HepG2 (cell line): ENCODE data around the gene SLC26A9. TPM values are rescaled to one million over a fixed set of nuclear protein-coding genes. Genes with fewer than 3 reads are reported as not detected.

Experiments
- AHR ChIP-seq: IDR thresholded peaks from 2 replicates; pipeline ENCODE4 v1.6.1; 2018; ENCODE audit warnings: missing genetic modification reagents, missing compliant biosample characterization
- BHLHE40 ChIP-seq: IDR thresholded peaks from 2 replicates; pipeline ENCODE4 v1.6.1; 2011; ENCODE audit warnings: low read length, improper control_type of control experiment
- CTCF ChIP-seq: sonication (generic); formaldehyde crosslinking; IDR thresholded peaks from 2 replicates; pipeline ENCODE4 v1.5.0; 2020; ENCODE audit warnings: mild to moderate bottlenecking, missing genetic modification reagents, moderate library complexity
- ETV6 ChIP-seq: sonication (generic); formaldehyde crosslinking; conservative IDR thresholded peaks from 2 replicates; pipeline ENCODE4 v1.4.0; 2020; ENCODE audit warnings: missing genetic modification reagents
- FOXA3 ChIP-seq: IDR thresholded peaks from 2 replicates; pipeline ENCODE4 v1.6.1; 2016; ENCODE audit warnings: missing genetic modification reagents, missing compliant biosample characterization
- FOXP1 ChIP-seq, 2 experiments: fragments of 450-650 bp in 1 of 2; IDR thresholded peaks; 2 replicates each; pipeline ENCODE4 v1.6.1; 2017 to 2018; ENCODE audit warnings: antibody characterized with exemption in 1 of 2
- GFI1 ChIP-seq: sonication (generic); formaldehyde crosslinking; IDR thresholded peaks from 2 replicates; pipeline ENCODE4 v1.5.0; 2020; ENCODE audit warnings: missing genetic modification reagents, mild to moderate bottlenecking, borderline replicate concordance
- HNRNPUL1 ChIP-seq: fragments of 200-400 bp; formaldehyde crosslinking; IDR thresholded peaks from 2 replicates; pipeline ENCODE4 v1.6.1; 2017; ENCODE audit warnings: low read depth, mild to moderate bottlenecking, low read length, moderate library complexity
- KLF9 ChIP-seq: IDR thresholded peaks from 2 replicates; pipeline ENCODE4 v1.6.1; 2016; ENCODE audit warnings: low read depth
- MBD4 ChIP-seq: IDR thresholded peaks from 2 replicates; pipeline ENCODE4 v1.6.1; 2012; ENCODE audit warnings: low read length, inconsistent platforms, borderline replicate concordance
- NCOR1 ChIP-seq: fragments of 200-600 bp; sonication (generic); IDR thresholded peaks from 2 replicates; pipeline ENCODE4 v1.7.0; 2017; ENCODE audit warnings: antibody characterized with exemption, low read length, borderline replicate concordance
- POGK ChIP-seq: sonication (generic); formaldehyde crosslinking; conservative IDR thresholded peaks from 2 replicates; pipeline ENCODE4 v1.8.0; 2022; ENCODE audit warnings: mild to moderate bottlenecking, moderate library complexity, missing genetic modification reagents
- REXO4 ChIP-seq: sonication (generic); formaldehyde crosslinking; IDR thresholded peaks from 2 replicates; pipeline ENCODE4 v1.8.0; 2022; ENCODE audit warnings: missing genetic modification reagents, mild to moderate bottlenecking, borderline replicate concordance
- RNF2 ChIP-seq: fragments of 450-650 bp; conservative IDR thresholded peaks from 2 replicates; pipeline ENCODE4 v1.6.1; 2016; ENCODE audit warnings: low read depth
- SOX5 ChIP-seq: IDR thresholded peaks from 2 replicates; pipeline ENCODE4 v1.6.1; 2016; ENCODE audit warnings: borderline replicate concordance
- YY1 ChIP-seq: IDR thresholded peaks from 2 replicates; pipeline ENCODE4 v1.6.1; 2011; ENCODE audit warnings: low read length, low read depth, moderate library complexity, mild to moderate bottlenecking; ENCODE audit not compliant: insufficient read depth, insufficient replicate concordance
- ZNF484 ChIP-seq: sonication (generic); formaldehyde crosslinking; IDR thresholded peaks from 2 replicates; pipeline ENCODE4 v1.5.1; 2020; ENCODE audit warnings: mild to moderate bottlenecking, low read depth, missing genetic modification reagents, borderline replicate concordance
- ZNF687 ChIP-seq: sonication (generic); formaldehyde crosslinking; IDR thresholded peaks from 2 replicates; pipeline ENCODE4 v1.5.1; 2020; ENCODE audit warnings: mild to moderate bottlenecking, missing genetic modification reagents, moderate library complexity
- ZNF713 ChIP-seq: sonication (generic); formaldehyde crosslinking; IDR thresholded peaks from 2 replicates; pipeline ENCODE4 v1.4.0; 2020; ENCODE audit warnings: mild to moderate bottlenecking, missing genetic modification reagents
- ZNF768 ChIP-seq: sonication (generic); formaldehyde crosslinking; IDR thresholded peaks from 2 replicates; pipeline ENCODE4 v1.4.0; 2020; ENCODE audit warnings: missing genetic modification reagents
- ZNF784 ChIP-seq: sonication (generic); formaldehyde crosslinking; IDR thresholded peaks from 2 replicates; pipeline ENCODE4 v1.5.1; 2020; ENCODE audit warnings: missing genetic modification reagents, mild to moderate bottlenecking, borderline replicate concordance
- ZSCAN22 ChIP-seq: sonication (generic); formaldehyde crosslinking; IDR thresholded peaks from 2 replicates; pipeline ENCODE4 v1.4.0; 2020; ENCODE audit warnings: mild to moderate bottlenecking, missing genetic modification reagents
- polyA plus RNA-seq, 8 experiments: library from polyadenylated mRNA; depleted of rRNA in 3 of 8; stranded (reverse) in 7 of 8; unstranded in 1 of 8; fragments of >200 nt; fragmentation: Illumina TruSeq in 4 of 8; extraction: Trizol in 4 of 8; gene quantifications; 2 replicates each; pipeline versions ENCODE4 v1.2.1 to v1.2.3, GENCODE V29; 2011 to 2016; ENCODE audit warnings: low read depth in 4 of 8, missing spikeins in 1 of 8, mixed read lengths in 1 of 8; ENCODE audit not compliant: insufficient read depth in 1 of 8
- total RNA-seq, 5 experiments: library from RNA; depleted of rRNA; stranded (reverse); fragments of >200 nt; fragmentation: Illumina TruSeq; extraction: Trizol; gene quantifications; 2 replicates each; pipeline ENCODE4 v1.2.3, GENCODE V29; 2016; ENCODE audit warnings: low read depth in 1 of 5

The SLC26A9 gene
- total and polyA plus RNA-seq, 2 of the 13 experiments (the other 11 are each of a cell fraction or from before 2014, with no cell fraction given) = 0.11 to 0.15 TPM

GRCh38 chr1:205976708-205977401 is 33.6 kb upstream of the SLC26A9 start (continued):
- TF ChIP-seq ZNF484 (CRISPR knock-in tag) (no peak), ZNF768 (CRISPR knock-in tag) (no peak), ZNF687 (CRISPR knock-in tag) (peak; percentile 22; the same call in 1 of the 2 replicates), RNF2 (no peak), POGK (CRISPR knock-in tag) (no peak), NCOR1 (no peak), FOXP1 (IDR thresholded peaks at IDR 0.05) (no peak), FOXP1 (CRISPR knock-in tag; IDR thresholded peaks at IDR 0.05) (0 out of 2 replicates have a peak, but pooled peaks have one; percentile 13), SOX5 (CRISPR knock-in tag) (peak; percentile 41; the same call in 1 of the 2 replicates), YY1 (no peak), AHR (CRISPR knock-in tag) (no peak), ZNF713 (CRISPR knock-in tag) (no peak), MBD4 (no peak), KLF9 (CRISPR knock-in tag) (no peak), FOXA3 (0 out of 2 replicates have a peak, but pooled peaks have one; percentile 14), CTCF (peak; percentile 37), ETV6 (no peak), BHLHE40 (peak; percentile 90), ZSCAN22 (no peak), REXO4 (CRISPR knock-in tag) (no peak), GFI1 (CRISPR knock-in tag) (no peak), HNRNPUL1 (no peak), ZNF784 (CRISPR knock-in tag) (no peak)
